Upper lobe of left lung (tissue), 4 donors: Measurements from ENCODE around the gene FCSK.

ENCODE experiments used
- EP300 ChIP-seq, 4 donors: sonication (generic); formaldehyde crosslinking; IDR thresholded peaks; one replicate each; pipeline ENCODE4 v1.5.1; 2017; ENCODE audit warnings: antibody characterized with exemption in 4 of 4, control low read depth in 2 of 4
- POLR2A ChIP-seq, 4 donors: fragments of 450-650 bp; IDR thresholded peaks; one replicate each; pipeline ENCODE4 v1.5.1; 2016 to 2017; ENCODE audit warnings: antibody characterized with exemption in 4 of 4, mild to moderate bottlenecking in 2 of 4
- TF ChIP-seq, protein P1 (sequence below), 6 experiments: fragments of 450-650 bp in 4 of 6; fragments of 200-600 bp in 2 of 6; sonication (generic) in 2 of 6; IDR thresholded peaks; one replicate each; pipeline ENCODE4 v1.5.1; 2016 to 2019; ENCODE audit warnings: antibody characterized with exemption in 6 of 6

- TF ChIP-seq POLR2A (IDR thresholded peaks at IDR 0.05) (no peak), EP300 (IDR thresholded peaks at IDR 0.05) (no peak)
- TF ChIP-seq, protein P1, sequence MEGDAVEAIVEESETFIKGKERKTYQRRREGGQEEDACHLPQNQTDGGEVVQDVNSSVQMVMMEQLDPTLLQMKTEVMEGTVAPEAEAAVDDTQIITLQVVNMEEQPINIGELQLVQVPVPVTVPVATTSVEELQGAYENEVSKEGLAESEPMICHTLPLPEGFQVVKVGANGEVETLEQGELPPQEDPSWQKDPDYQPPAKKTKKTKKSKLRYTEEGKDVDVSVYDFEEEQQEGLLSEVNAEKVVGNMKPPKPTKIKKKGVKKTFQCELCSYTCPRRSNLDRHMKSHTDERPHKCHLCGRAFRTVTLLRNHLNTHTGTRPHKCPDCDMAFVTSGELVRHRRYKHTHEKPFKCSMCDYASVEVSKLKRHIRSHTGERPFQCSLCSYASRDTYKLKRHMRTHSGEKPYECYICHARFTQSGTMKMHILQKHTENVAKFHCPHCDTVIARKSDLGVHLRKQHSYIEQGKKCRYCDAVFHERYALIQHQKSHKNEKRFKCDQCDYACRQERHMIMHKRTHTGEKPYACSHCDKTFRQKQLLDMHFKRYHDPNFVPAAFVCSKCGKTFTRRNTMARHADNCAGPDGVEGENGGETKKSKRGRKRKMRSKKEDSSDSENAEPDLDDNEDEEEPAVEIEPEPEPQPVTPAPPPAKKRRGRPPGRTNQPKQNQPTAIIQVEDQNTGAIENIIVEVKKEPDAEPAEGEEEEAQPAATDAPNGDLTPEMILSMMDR (IDR thresholded peaks at IDR 0.05), result no peak
Observed at GRCh38 chr16:70472786-70473433, 18.5 kb downstream of the FCSK start.
